CD4-positive, alpha-beta T cell treated with Interferon alpha-2 for 1 hour (primary cell): Measurements from ENCODE around the gene OR5H6.
"Not testable (repeated sequence)": the region's sequence is repeated elsewhere in the genome, so short reads cannot be mapped to it uniquely, and the experiment has no call there.

Experiments used
- DNase-seq, 2 donors: peaks; one replicate each; pipeline ENCODE4 v3.0.0-alpha.2; 2020 to 2022

OR5H6 gene

GRCh38 chr3:98263944-98264343 lies at the start of gene OR5H6:
Gene OR5H6 (plus strand): TSS chr3:98264244. CDS start chr3:98264333, 89 bp downstream.
- no peak for DNase-seq

DNA sequence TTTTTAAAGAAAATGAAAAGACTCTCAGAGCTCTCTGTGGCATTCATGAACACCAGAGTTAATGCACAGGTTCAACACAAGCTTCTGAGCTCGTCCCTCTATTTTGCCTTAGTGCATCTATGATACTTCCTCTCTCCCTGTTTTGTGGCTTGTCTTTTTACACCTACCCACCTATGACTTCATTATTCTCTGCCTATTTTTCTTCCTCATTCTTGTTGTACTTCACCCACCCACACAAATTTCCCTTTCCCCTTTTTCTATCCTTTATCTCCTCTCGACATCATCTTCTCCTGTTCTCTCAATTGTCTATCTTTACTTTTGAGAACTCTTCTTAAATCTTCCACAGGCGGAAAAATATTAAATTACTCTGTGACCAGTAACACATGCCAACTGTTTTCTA lies 49.0 kb upstream of the OR5H6 start:
- DNase-seq, result no peak

GRCh38 chr3:98223907-98224672 lies 40.0 kb upstream of the OR5H6 start:
- DNase-seq, result no peak

DNA sequence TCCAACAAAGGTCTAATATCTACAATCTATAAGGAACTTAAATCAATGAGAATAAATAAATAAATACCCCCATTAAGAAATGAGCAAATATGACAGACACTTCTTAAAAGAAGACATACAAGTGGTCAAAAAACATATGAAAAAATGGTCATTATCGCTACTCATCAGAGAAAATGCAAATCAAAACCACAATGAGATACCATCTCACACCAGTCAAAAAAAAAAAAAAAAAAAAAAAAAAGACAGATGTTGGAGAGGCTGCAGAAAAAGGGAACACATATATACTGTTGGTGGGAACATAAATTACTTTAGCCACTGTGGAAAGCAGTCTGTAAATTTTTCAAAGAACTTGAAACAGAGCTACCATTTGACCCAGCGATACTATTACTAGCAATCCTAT lies 31.6 kb upstream of the OR5H6 start:
- DNase-seq, result no peak

DNA sequence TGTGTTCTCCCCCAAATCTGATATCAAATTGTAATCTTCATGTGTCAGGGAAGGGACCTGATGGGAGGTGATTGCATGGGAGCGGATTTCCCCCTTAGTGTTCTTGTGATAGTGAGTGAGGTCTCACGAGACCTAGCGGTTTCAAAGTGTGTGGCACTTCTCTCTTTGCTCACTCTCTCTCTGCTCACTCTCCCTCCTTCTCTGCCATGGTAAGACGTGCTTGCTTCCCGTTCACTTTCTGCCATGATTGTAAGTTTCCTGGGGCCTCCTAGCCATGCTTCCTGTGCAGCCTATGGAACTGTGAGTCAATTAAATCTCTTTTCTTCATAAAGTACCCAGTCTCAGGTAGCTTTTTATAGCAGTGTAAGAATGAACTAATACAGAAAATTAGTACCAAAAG lies 30.6 kb upstream of the OR5H6 start:
- DNase-seq, result no peak

DNA sequence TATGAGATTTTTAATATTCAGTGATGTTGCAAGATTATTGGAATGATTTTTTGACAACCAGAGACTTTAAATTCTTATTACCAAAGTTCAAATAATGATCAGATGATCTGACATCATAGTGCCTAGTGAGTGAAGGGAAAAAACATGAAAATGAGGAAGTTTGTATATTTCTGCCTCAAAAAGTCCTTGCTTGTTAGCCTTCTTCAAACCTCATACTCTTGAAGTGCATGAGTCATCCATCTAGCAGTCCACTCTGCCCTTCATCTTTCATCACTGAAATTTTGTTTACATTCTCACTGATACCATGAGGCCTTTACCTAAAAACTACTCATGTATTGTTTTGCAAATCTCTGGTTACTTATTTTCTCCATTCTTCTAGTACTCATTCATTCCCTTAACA lies 23.9 kb upstream of the OR5H6 start:
- no peak for DNase-seq

- DNase-seq, result no peak
Observed at GRCh38 chr3:98242155-98242554, 21.9 kb upstream of the OR5H6 start.

DNA sequence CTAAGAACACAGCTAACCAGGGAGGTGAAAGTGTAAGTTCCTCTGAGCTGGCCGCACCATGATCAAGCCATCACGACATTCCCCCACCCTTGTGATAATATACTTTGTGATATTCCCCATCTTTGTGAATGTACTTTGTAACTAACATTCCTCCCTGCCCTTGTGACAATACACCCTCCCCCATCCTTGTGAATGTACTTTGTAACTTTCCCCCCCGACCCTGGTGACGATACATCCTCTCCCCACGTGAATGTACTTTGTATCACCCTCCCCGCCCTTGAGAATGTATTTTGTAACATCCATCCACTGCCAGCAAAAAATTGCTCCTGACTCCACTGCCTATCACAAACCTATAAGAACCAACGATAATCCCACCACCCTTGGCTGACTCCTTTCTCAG lies 20.2 kb upstream of the OR5H6 start:
- no peak for DNase-seq

- DNase-seq, result no peak
Observed at GRCh38 chr3:98246142-98246541, 17.9 kb upstream of the OR5H6 start.

GRCh38 chr3:98256026-98256425 lies 8.0 kb upstream of the OR5H6 start:
- DNase-seq, result not testable (repeated sequence)

- DNase-seq, result no peak
Observed at GRCh38 chr3:98259707-98260106, 4.3 kb upstream of the OR5H6 start.

- no peak for DNase-seq
Observed at GRCh38 chr3:98262046-98262445, 2.0 kb upstream of the OR5H6 start.

DNA sequence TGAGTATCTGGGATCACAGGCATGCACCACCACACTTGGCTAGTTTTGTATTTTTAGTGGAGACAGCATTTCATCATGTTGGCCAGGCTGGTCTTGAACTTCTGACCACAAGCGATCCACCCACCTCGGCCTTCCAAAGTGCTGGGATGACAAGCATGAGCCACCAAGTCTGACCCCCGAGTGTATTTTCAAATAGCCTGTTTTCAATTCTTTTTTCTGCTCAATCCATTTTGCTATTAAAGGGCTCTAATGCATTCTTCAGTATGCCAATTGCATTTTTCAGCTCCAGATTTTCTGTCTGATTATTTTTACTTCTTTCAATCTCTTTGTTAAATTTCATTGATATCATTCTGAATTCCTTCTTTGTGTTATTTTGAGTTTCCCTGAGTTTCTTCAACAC lies 5.8 kb downstream of the OR5H6 start:
- no peak for DNase-seq

- no peak for DNase-seq
Observed at GRCh38 chr3:98272126-98272525, 8.1 kb downstream of the OR5H6 start.

GRCh38 chr3:98274914-98275313 lies 10.9 kb downstream of the OR5H6 start:
- no peak for DNase-seq

DNA sequence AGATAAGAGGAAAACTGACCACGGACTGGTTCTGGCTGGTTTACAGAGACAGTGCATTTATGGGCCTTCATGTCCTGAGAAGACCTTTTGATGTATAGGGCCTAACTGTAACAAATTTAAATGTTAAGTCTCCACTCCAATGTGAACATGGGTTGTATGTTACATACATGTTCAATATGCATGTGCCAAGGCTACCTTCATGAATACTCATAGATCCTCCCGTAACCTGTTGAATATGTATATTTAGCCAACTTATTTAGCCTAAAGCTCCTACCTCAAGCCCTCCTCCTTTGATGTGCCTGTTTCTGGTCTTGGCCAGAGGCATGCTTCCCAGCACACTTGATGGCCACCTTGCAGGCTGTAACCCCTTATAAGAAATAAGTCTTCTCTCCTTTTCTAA lies 18.2 kb downstream of the OR5H6 start, which contains the start of gene OR5H2:
Gene OR5H2 (plus strand): TSS at position 301 of the 400 bp plus-strand sequence. CDS start 398 bp downstream, outside the sequence.
- no peak for DNase-seq

DNA sequence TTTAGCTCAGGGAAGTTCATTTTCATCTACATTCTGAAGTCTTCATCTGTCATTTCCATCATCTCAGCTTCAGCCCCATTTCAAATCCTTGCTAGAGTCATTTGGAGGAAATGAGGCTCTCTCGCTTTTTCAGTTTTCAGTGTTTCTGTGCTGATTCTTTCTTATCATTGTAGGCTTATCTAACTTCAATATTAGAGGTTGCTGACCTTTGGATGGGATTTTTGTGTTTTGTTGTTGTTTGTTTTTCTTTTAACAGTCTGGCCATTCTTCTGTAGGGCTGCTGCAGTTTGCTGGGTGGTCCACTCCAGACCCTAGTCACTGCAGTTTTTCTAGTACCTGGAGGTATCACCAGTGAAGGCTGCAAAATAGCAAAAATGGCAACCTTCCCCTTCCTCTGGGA lies 26.9 kb downstream of the OR5H6 start:
- DNase-seq, result no peak

- no peak for DNase-seq
Observed at GRCh38 chr3:98291332-98291957, 27.4 kb downstream of the OR5H6 start.
